HG02943 (cell line): ENCODE measurements around the gene STAT3.
"Not testable (repeated sequence)": the region's sequence is repeated elsewhere in the genome, so short reads cannot be mapped to it uniquely, and the experiment has no call there.

Experiments used
- ATAC-seq: cut with Tn5 transposase; IDR thresholded peaks from one replicate; pipeline ENCODE4 v1.9.1; 2021; ENCODE audit warnings: mild to moderate bottlenecking, low read depth, moderate library complexity; ENCODE audit not compliant: unreplicated experiment

Gene STAT3

DNA sequence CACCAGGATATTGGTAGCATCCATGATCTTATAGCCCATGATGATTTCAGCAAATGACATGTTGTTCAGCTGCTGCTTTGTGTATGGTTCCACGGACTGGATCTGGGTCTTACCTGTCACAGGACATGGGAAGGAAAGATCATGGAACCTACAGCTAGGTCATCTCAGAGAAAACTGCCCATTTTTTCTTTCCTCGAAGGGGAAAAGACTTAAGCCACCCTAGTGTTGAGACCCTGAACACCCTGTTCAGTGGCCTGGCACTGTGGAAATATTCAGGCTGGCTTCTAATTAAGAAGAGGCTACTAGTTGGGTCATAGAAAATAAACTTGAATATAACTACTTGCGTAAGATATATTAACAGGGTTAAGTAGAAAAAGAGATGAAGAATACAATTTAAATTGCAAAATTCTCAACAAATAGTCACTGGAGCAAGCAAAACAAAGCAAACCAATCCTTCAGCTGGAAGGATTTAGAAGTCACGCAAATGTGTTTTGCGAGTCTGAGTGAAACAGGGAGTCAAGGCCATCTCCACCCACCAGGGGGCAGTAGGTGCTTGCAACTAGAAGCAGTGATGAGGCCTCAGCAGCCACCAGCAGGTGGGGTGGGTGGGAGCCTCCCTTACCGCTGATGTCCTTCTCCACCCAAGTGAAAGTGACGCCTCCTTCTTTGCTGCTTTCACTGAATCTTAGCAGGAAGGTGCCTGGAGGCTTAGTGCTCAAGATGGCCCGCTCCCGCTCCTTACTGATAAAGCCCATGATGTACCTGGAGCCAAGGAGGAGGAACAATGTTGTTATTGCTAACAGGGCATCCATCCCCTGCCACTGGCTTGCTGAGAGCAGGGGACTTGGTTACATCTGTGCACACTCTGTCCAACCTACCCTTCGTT, 65.6 kb downstream of the STAT3 start:
- no peak for ATAC-seq

DNA sequence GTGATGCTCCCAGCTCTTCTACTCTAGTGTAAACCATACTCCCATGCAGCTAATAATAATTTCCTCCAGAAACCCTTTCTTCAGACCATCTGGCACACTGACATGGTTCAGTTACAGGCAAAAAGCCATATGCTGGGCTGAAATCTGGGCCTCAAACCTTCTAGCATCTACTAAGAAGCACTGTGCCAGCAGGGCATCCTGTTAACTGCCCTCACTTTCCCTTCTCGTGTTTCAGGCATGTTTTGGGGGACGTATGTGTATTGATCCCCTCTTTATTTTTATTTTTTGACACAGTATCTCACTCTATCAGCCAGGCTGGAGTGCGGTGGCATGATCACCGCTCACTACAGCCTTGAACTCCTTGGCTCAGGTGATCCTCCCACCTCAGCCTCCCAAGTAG, 66.7 kb downstream of the STAT3 start:
- no peak for ATAC-seq

DNA sequence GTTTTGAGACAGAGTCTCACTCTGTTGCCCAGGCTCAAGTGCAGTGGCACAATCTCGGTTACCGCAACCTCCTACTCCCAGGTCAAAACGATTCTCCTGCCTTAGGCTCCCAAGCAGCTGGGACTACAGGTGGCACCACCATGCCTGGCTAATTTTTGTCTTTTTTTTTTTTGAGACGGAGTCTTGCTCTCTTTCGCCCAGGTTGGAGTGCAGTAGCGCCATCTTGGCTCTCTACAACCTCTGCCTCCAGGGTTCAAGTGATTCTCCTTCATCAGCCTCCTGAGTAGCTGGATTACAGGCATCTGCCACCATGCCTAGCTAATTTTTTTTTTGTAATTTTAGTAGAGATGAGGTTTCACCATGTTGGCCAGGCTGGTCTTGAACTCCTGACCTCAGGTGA, 70.3 kb downstream of the STAT3 start:
- ATAC-seq: not testable (repeated sequence)

DNA sequence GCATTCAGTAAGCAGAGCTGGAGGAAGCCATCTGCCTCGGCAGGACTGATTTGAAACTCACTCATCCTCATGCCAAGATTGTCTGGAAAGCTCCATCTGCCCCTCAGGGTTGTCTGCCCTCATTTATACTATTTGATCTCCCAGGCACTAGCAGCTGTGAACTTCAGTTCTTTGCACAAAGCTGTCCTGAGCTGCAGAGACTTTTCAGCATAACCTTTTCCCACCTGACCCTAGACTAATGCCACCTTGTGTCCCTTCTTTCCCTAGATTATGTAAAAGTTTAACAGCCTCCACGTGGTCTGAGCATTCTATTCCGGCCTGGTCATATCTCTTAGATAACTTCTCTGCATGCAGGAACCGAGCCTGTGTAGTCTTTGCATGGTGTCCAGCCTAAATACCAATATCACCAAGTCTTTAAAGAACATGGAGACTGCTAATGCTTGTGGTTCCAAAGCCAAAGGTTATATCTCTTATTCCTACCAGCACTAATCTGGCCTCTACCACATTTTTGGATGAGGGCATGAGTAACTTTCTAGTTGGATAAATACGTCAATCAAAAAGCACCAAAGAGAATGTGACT, 70.9 kb downstream of the STAT3 start:
- no peak for ATAC-seq

DNA sequence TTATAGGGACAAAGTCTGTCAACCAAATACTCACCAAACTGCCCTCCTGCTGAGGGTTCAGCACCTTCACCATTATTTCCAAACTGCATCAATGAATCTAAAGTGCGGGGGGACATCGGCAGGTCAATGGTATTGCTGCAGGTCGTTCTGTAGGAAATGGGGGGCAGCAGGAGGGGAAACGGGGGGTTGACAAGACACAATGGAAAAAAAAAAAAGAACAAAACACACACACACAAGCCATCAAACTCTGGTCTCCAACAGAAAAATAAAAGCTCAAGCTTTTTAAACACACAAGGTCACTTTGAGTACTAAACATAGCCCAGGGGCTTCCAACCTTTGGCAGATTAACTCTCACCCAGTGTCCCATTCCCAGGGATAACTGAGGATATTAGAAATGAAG, 71.5 kb downstream of the STAT3 start:
- no peak for ATAC-seq

DNA sequence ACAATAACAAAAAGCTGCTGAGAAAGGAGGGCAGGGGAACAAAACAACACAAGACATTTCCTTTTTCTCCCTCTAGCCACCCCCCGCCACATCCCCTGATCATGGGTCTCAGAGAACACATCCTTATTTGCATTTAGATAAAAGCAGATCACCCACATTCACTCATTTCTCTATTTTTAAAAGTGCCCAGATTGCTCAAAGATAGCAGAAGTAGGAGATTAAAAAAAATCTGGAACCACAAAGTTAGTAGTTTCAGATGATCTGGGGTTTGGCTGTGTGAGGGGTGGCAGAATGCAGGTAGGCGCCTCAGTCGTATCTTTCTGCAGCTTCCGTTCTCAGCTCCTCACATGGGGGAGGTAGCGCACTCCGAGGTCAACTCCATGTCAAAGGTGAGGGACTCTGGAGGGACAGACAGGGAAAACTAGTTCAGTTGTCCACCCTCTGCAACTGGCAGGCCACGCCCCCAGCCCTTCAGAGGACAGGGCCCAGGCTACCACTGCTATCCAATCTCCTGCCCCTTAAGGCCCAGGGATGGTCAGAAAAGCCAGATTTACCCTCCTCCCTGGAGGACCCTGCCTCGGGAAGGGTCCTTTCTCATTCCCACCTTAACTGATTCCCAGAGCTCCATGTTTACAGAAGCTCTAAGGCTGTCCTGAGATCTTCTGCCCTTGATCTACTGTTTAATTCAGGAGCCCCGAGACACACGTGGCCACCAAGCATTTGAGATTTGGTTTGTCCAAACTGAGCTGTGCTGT, 72.7 kb downstream of the STAT3 start:
- ATAC-seq: no peak

DNA sequence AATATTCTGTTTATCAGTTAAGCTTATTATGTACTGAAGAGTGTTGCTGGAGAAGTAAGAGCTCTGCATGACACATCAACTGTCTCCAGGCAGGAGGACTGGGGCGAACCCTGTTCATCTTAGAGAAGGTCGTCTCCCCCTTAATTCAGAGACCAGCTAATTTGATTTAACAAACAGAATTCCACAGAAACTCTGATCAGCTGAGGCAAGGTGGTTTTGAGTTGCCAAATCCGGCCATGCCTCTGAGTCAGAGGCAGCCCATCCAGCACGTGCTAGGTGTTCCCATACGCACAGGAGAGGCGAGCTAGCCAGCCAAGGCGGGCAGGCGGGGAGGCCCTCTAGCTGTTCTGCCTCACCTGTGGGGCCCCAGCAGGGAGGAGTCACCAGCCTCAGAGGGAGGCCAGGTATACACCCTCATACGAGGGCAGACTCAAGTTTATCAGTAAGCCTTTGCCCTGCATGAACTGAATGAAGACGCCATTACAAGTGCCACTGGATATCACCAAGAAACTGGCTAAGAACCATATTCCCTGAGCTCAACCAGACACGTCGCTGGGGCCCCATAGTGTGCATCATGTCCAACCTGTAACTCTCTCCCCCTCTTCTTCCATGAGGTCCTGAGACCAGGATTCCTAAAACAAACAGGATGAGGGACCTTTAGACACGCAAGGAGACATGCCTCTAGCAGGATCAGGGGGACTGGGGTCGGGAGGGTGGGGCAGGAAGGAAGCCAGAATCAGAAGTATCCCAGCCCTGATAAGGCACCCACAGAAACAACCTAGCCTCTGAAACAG, 74.3 kb downstream of the STAT3 start:
- no peak for ATAC-seq

DNA sequence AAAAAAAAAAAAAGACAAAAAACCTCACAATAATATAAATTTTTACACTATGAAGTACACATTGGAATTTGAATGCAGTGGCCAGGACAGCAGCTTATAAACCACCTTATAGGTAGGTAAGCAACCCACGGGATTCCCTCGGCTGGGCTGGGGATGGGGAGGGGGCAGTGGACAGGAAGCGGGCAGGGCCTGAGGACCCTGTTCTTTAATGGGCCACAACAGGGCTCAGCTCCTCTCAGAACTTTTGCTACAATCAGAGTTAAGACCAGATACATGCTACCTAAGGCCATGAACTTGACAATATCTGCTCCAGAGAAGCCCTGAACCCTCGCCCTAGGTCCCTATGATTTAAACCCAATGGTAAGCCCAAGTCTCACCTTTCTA, 74.9 kb downstream of the STAT3 start:
- ATAC-seq: no peak

DNA sequence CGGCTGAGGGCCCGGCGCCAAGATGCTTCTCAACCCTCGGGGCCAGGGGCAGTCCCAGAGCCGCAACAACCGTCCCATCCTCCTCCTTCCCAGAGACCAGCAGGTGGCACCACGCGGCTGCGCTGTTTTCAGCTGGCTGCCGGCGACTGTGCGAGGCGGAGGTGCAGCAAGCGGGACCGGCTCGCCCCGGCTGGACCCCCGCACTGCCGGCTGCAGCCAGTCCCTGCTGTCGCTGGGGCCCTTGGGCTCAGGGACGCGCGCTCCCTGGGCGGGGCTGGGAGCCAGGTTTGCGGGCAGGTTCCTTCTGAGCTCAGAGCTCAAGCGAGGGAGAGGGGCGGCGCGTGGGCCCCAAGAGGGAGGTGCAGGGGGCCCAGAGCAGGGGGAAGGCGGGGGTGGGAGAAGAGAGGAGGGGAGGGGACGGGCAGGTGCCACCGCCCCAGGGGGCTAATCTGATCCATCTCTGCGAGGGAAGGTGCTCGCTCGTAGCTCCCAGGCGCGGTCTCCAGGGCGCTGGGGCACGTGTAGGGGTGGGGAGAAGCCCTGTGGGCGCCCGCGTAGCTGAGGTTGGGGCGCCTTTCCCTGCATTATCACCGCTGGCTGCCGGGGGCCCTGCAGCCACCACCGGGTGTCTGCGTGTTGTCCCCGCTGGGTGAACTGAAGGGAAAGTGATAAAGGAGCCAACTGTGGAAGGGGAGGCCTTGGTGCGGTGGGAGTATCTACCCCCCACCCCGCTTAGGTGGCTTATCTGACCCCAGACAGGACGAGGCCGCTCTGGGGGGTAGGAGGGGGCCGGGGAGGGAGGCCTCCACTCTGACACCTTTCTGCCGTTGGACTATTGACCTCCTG, 75.7 kb downstream of the STAT3 start:
- no peak for ATAC-seq

DNA sequence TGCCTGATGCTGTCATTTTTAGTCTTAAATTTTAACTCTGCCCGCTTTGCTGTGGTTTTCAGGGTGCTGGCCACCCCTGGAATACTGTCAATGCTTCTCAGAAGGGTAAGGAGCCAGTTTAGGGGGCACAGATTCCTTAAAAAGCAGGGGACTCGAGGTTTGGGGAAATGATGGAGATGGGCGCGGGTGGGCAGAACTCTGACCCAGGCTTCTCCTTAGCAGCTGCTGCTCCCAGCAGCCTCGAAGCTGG, 76.3 kb downstream of the STAT3 start:
- no peak for ATAC-seq

DNA sequence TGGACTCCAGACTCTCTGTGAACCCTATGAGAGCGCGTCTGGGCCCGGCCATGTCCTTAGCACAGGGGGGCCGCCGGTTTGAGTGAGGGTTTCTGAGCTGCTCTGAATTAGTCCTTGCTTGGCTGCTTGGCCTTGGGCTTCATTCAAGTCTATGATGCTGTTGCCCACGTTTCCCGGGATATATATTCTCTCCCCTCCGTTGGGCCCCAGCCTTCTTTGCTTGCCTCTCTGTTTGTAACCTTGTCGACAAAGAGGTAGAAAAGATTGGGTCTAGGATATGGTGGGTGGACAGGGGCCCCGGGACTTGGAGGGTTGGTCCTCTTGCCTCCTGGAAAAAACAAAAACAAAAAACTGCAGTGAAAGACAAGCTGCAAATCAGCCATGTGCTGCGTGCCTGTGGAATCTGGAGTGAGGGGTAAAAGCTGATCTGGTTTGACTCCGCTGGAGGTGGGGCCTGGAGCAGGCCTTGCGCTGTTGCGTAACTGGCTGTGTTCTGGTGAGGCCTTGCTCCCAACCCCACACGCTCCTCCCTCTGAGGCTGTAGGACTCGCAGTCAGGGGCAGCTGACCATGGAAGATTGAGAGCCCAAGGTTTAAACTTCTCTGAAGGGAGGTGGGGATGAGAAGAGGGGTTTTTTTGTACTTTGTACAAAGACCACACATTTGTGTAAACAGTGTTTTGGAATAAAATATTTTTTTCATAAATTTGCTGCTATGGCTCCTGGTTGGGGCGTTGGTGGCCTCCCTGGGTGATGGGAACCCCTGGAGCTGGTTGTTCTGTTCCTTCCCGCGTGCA, 76.8 kb downstream of the STAT3 start:
- ATAC-seq: no peak

DNA sequence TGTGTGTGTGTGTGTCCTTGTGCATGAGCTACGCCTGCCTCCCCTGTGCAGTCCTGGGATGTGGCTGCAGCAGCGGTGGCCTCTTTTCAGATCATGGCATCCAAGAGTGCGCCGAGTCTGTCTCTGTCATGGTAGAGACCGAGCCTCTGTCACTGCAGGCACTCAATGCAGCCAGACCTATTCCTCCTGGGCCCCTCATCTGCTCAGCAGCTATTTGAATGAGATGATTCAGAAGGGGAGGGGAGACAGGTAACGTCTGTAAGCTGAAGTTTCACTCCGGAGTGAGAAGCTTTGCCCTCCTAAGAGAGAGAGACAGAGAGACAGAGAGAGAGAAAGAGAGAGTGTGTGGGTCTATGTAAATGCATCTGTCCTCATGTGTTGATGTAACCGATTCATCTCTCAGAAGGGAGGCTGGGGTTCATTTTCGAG, 77.4 kb downstream of the STAT3 start:
- no peak for ATAC-seq

DNA sequence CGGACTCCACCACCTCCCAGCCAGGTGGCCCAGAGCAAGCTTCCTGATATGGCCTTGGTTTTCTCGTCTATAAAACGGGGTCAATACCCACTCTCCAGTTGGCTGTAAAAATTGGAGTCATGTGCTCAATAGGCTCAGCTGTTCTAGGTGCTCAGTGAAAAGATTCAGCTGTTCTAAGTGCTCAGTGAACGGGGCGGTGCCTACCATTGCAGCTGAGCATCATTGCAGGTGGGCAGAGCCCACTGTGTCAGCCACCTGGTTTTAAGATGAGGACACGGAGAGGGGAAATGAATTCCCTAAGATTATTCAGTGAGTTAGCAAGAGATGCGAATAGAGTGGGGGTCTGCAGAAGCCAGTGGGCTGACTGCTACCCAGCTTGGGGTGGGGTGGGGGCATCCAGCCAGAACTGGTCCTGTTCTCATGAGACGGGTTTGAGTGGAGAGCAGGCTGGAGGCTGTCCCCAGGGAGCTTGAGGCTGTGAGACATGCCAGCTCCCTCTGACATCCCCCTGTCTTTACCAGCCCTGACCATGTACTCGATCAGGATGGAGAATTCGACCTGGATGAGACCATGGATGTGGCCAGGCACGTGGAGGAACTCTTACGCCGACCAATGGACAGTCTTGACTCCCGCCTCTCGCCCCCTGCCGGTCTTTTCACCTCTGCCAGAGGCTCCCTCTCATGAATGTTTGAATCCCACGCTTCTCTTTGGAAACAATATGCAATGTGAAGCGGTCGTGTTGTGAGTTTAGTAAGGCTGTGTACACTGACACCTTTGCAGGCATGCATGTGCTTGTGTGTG, 78.1 kb downstream of the STAT3 start:
- no peak for ATAC-seq

DNA sequence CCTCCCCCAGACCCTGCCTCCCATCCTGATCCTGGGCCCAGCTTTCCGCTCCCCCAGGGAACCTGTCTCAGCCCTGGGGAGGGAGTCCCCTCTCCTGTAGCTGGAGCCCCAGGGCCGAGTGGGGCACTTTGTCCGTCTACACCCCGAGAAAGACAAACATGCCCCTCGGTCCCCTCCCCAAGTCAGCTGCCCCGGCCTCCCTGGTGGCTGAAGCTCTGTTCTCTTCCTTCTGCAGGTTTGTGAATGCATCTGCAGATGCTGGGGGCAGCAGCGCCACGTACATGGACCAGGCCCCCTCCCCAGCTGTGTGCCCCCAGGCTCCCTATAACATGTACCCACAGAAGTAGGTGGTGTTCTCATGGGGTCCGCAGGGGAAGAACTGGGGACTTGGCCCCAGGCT, 79.1 kb downstream of the STAT3 start:
- no peak for ATAC-seq

DNA sequence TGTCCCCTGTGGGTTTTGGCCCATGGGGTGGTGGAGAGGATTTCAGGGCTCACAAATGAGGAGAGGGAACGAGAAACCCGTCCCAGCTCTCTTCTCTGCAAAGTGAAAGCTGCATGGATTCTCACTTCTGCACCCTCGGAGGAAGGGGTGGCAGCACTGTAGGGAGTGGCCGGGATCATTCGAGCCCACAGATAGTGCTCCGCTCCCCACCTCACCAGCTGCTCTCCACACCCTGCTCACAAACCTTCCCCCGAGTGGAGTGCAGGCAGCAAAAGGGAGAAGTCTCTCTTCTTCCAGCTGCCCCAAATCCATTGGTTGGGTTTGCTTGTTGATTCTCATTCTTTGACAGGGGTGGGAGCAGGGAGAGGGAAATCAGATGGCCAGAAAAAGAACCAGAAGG, 79.8 kb downstream of the STAT3 start:
- ATAC-seq: no peak

DNA sequence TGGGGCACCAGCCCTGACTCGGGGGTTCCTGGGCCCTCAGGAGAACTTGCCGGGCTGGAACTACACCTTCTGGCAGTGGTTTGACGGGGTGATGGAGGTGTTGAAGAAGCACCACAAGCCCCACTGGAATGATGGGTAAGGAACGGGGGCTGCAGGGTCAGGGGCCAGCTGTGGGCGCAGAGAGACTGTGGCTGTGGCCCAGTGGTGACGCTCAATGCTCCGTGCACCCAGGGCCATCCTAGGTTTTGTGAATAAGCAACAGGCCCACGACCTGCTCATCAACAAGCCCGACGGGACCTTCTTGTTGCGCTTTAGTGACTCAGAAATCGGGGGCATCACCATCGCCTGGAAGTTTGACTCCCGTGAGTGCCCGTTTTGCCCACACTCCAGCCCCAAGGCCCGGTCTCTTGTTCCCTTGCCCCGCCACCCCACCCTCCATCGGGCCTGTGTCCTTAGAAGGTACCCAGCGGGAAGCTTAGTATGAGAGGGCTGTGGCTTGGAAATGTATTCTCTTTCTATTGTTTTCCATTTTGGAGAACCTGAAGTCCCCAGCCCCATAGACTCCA, 80.8 kb downstream of the STAT3 start:
- ATAC-seq: no peak

DNA sequence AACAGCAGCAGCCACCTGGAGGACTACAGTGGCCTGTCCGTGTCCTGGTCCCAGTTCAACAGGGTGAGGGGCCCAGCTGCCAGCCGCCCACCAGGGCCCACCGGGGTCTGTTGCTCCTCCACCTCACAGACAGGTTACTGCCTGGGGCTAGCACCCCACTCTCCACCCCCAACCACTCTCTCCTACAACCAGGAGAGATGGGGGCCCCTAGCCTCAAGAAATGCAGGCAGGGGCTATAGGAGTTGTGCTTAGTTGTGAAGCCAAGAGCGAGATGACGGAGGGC, 81.9 kb downstream of the STAT3 start:
- no peak for ATAC-seq

DNA sequence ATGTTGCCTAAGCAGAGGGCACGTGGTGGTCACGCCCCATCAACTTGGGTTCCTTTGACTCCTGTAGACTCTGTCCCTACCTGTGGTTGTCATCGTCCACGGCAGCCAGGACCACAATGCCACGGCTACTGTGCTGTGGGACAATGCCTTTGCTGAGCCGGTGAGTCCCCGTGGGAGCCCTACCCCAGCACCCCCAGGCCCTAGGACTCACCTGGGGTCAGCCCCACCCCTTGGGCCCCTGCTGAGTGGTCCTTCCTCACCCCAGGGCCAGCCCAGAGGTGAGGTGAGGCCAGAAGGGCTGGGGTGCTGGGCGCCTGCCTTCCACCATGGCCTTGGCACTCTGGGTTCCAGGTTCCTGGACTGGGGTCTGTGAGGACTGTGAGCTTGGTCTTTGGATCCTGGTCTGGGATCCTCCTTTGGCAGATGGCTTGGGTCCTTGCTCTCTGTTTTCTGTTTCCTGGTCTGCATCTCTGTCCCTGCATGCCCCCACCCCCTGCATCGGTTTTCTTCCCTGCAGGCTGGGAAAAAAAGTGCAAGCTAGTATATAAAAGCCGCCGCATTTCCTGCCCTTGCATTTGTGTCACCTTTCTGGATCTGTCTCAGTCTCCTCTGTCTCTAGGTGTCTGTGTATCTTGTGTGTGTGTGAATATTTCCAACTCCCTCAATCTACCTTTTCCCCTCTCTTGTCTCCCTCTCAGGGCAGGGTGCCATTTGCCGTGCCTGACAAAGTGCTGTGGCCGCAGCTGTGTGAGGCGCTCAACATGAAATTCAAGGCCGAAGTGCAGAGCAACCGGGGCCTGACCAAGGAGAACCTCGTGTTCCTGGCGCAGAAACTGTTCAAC, 82.5 kb downstream of the STAT3 start:
- ATAC-seq: no peak
